ENCODE measurements around the gene ATAD5.

Gene ATAD5

GRCh38 chr17:30831257-30831656 lies 509 bp upstream of the ATAD5 start:
- no peak overlapping the region for H3K9ac ChIP-seq
- no peaks in the 10 kb centered on the region for H3K9me3 ChIP-seq (ENCODE audit: control insufficient read depth, low read length)
- H3K27me3 ChIP-seq (ENCODE audit: control insufficient read depth, insufficient read depth, low read length), result no peaks in the 10 kb centered on the region
- H2AFZ ChIP-seq, result peak overlapping the region; percentile 91
- peak overlapping the region; percentile 99 for H3K4me2 ChIP-seq (ENCODE audit: low read length)
- H3K4me3 ChIP-seq (ENCODE audit: low read depth, low read length), result peak overlapping the region; percentile 80
- H3K4me1 ChIP-seq, result peaks cover 9% of the 10 kb centered on the region
- H3K36me3 ChIP-seq (ENCODE audit: control insufficient read depth, insufficient read depth, low read length), result no peaks in the 10 kb centered on the region
- no peak for TF ChIP-seq CTCF (IDR thresholded peaks at IDR 0.05)
- H3K27ac ChIP-seq, result peak overlapping the region; percentile 12
- H3K79me2 ChIP-seq, result no peaks in the 10 kb centered on the region

GRCh38 chr17:30832438-30833124 lies 815 bp downstream of the ATAD5 start:
- no peak overlapping the region for H3K27ac ChIP-seq
- TF ChIP-seq CTCF (IDR thresholded peaks at IDR 0.05), result no peak
- H3K9ac ChIP-seq, result peak overlapping the region; percentile 59
- H3K27me3 ChIP-seq (ENCODE audit: control insufficient read depth, insufficient read depth, low read length), result no peaks in the 10 kb centered on the region
- H3K9me3 ChIP-seq (ENCODE audit: control insufficient read depth, low read length), result no peaks in the 10 kb centered on the region
- H3K36me3 ChIP-seq (ENCODE audit: control insufficient read depth, insufficient read depth, low read length), result no peaks in the 10 kb centered on the region
- H2AFZ ChIP-seq, result peak overlapping the region; percentile 91
- peaks cover 9% of the 10 kb centered on the region for H3K4me1 ChIP-seq
- H3K4me2 ChIP-seq (ENCODE audit: low read length), result peak overlapping the region; percentile 99
- peak overlapping the region; percentile 80 for H3K4me3 ChIP-seq (ENCODE audit: low read depth, low read length)
- no peaks in the 10 kb centered on the region for H3K79me2 ChIP-seq

- no peak overlapping the region for H3K9ac ChIP-seq
- no peak overlapping the region for H3K27ac ChIP-seq
- H3K36me3 ChIP-seq (ENCODE audit: control insufficient read depth, insufficient read depth, low read length), result no peaks in the 10 kb centered on the region
- H3K4me3 ChIP-seq (ENCODE audit: low read depth, low read length), result no peak overlapping the region
- no peaks in the 10 kb centered on the region for H3K79me2 ChIP-seq
- no peaks in the 10 kb centered on the region for H3K9me3 ChIP-seq (ENCODE audit: control insufficient read depth, low read length)
- no peak for TF ChIP-seq CTCF (IDR thresholded peaks at IDR 0.05)
- no peaks in the 10 kb centered on the region for H3K27me3 ChIP-seq (ENCODE audit: control insufficient read depth, insufficient read depth, low read length)
- no peak overlapping the region for H3K4me2 ChIP-seq (ENCODE audit: low read length)
- H2AFZ ChIP-seq, result no peak overlapping the region
- no peaks in the 10 kb centered on the region for H3K4me1 ChIP-seq
These were observed 6.5 kb downstream of the ATAD5 start for GRCh38 chr17:30838202-30838807.

GRCh38 chr17:30840771-30841170 lies 9.0 kb downstream of the ATAD5 start:
- Histone ChIP-seq H3K36me3 (ENCODE audit: control insufficient read depth, insufficient read depth, low read length) (no peaks in the 10 kb centered on the region), H3K9me3 (ENCODE audit: control insufficient read depth, low read length) (no peaks in the 10 kb centered on the region), H3K27me3 (ENCODE audit: control insufficient read depth, insufficient read depth, low read length) (no peaks in the 10 kb centered on the region), H3K4me1 (no peaks in the 10 kb centered on the region), H3K27ac (no peak overlapping the region), H3K79me2 (no peaks in the 10 kb centered on the region), H3K9ac (no peak overlapping the region), H3K4me3 (ENCODE audit: low read depth, low read length) (no peak overlapping the region), H3K4me2 (ENCODE audit: low read length) (no peak overlapping the region), H2AFZ (no peak overlapping the region)
- TF ChIP-seq CTCF (IDR thresholded peaks at IDR 0.05), result no peak

GRCh38 chr17:30848021-30848420 lies 16.3 kb downstream of the ATAD5 start:
- Histone ChIP-seq H3K4me3 (ENCODE audit: low read depth, low read length) (no peak overlapping the region), H2AFZ (no peak overlapping the region), H3K36me3 (ENCODE audit: control insufficient read depth, insufficient read depth, low read length) (no peaks in the 10 kb centered on the region), H3K4me1 (no peaks in the 10 kb centered on the region), H3K27me3 (ENCODE audit: control insufficient read depth, insufficient read depth, low read length) (no peaks in the 10 kb centered on the region), H3K9ac (no peak overlapping the region), H3K79me2 (no peaks in the 10 kb centered on the region), H3K9me3 (ENCODE audit: control insufficient read depth, low read length) (no peaks in the 10 kb centered on the region), H3K27ac (no peak overlapping the region), H3K4me2 (ENCODE audit: low read length) (no peak overlapping the region)
- no peak for TF ChIP-seq CTCF (IDR thresholded peaks at IDR 0.05)

All from parathyroid adenoma (tissue), 2 donors.